HEK293 (cell line): ENCODE results near the gene RABGEF1.

Source experiments
- CTCF ChIP-seq: fragments of 450-650 bp; formaldehyde crosslinking; IDR thresholded peaks from 2 replicates; pipeline ENCODE4 v1.5.1; 2016; ENCODE audit warnings: missing biosample characterization, missing genetic modification characterization
- PBX3 ChIP-seq: sonication (generic); formaldehyde crosslinking; IDR thresholded peaks from 2 replicates; pipeline ENCODE4 v1.8.1; 2022; ENCODE audit warnings: mild to moderate bottlenecking, moderate library complexity, missing genetic modification reagents

- TF ChIP-seq CTCF (tag by site-specific recombination): no peak
- no peak for TF ChIP-seq PBX3 (CRISPR knock-in tag)
Observed at GRCh38 chr7:66734006-66734405, 6.5 kb upstream of the RABGEF1 start.
